Neural cell (in vitro differentiated cells): ENCODE results near the gene RAD51B. TPM values are rescaled to one million over a fixed set of nuclear protein-coding genes. Genes with fewer than 3 reads are reported as not detected.

Experiments
- H2AFZ ChIP-seq: fragments of 200-600, 300-800 bp; sonication (generic), shearing (Covaris generic); 2 replicates; pipeline ENCODE4 v1.6.0; 2014; ENCODE audit warnings: low read depth, mild to moderate bottlenecking, antibody characterized with exemption, low read length, moderate library complexity
- H3F3A ChIP-seq: fragments of 200-600 bp; shearing (Covaris generic); 2 replicates; pipeline ENCODE4 v1.6.1; 2016; ENCODE audit warnings: mild to moderate bottlenecking, moderate library complexity, mixed read lengths, antibody characterized with exemption, low read length; ENCODE audit not compliant: insufficient read depth, poor library complexity, severe bottlenecking
- H3K27ac ChIP-seq: fragments of 200-600, 300-800 bp; sonication (generic), shearing (Covaris generic); 2 replicates; pipeline ENCODE4 v1.5.1; 2014; ENCODE audit warnings: mild to moderate bottlenecking, low read length, moderate library complexity
- H3K27me3 ChIP-seq: fragments of 300-800, 200-600 bp; sonication (generic), shearing (Covaris generic); 2 replicates; pipeline ENCODE4 v1.6.0; 2014; ENCODE audit warnings: mild to moderate bottlenecking, low read depth, low read length, moderate library complexity; ENCODE audit not compliant: insufficient read depth
- H3K36me3 ChIP-seq: fragments of 300-800, 200-600 bp; sonication (generic), shearing (Covaris generic); 2 replicates; pipeline ENCODE4 v1.5.1; 2014; ENCODE audit warnings: mild to moderate bottlenecking, antibody characterized with exemption, low read length, moderate library complexity; ENCODE audit not compliant: insufficient read depth
- H3K4me2 ChIP-seq: fragments of 300-800, 200-600 bp; sonication (generic), shearing (Covaris generic); 2 replicates; pipeline ENCODE4 v1.6.0; 2014; ENCODE audit warnings: mild to moderate bottlenecking, low read length
- H3K4me3 ChIP-seq: fragments of 300-800, 200-600 bp; sonication (generic), shearing (Covaris generic); 2 replicates; pipeline ENCODE4 v1.5.1; 2014; ENCODE audit warnings: mild to moderate bottlenecking, low read length, moderate library complexity
- H3K79me2 ChIP-seq: fragments of 200-600 bp; shearing (Covaris generic); replicated peaks from 2 replicates; pipeline ENCODE4 v1.6.0; 2014; ENCODE audit warnings: mild to moderate bottlenecking, low read length, moderate library complexity; ENCODE audit not compliant: insufficient read depth
- H3K9ac ChIP-seq: fragments of 300-800, 200-600 bp; sonication (generic), shearing (Covaris generic); 2 replicates; pipeline ENCODE4 v1.6.1; 2016; ENCODE audit warnings: mild to moderate bottlenecking, low read length, mixed read lengths
- H3K9me2 ChIP-seq: fragments of 200-600 bp; shearing (Covaris generic); 2 replicates; pipeline ENCODE4 v1.6.1; 2016; ENCODE audit warnings: mild to moderate bottlenecking, low read length, mixed read lengths; ENCODE audit not compliant: insufficient read depth
- H3K9me3 ChIP-seq: fragments of 200-600, 300-800 bp; sonication (generic), shearing (Covaris generic); 2 replicates; pipeline ENCODE4 v1.6.1; 2016; ENCODE audit warnings: mild to moderate bottlenecking, mixed run types, low read length, moderate library complexity, mixed read lengths
- H4K20me1 ChIP-seq: fragments of 200-600 bp; shearing (Covaris generic); 2 replicates; pipeline ENCODE4 v1.6.1; 2016; ENCODE audit warnings: mild to moderate bottlenecking, mixed run types; ENCODE audit not compliant: insufficient read depth
- EP300 ChIP-seq: fragments of 450-650 bp; conservative IDR thresholded peaks from 2 replicates; pipeline ENCODE4 v1.6.1; 2014; ENCODE audit warnings: antibody characterized with exemption, mild to moderate bottlenecking, moderate library complexity; ENCODE audit not compliant: poor library complexity, severe bottlenecking
- EZH2 ChIP-seq: fragments of 200-600, 300-800 bp; shearing (Covaris generic), sonication (generic); IDR thresholded peaks from 2 replicates; pipeline ENCODE4 v1.6.1; 2014; ENCODE audit warnings: antibody characterized with exemption, low read length, borderline replicate concordance, mild to moderate bottlenecking; ENCODE audit not compliant: insufficient read depth, poor library complexity, severe bottlenecking
- MXI1 ChIP-seq: fragments of 450-650 bp; conservative IDR thresholded peaks from 2 replicates; pipeline ENCODE4 v1.6.1; 2014; ENCODE audit warnings: antibody characterized with exemption, mild to moderate bottlenecking; ENCODE audit not compliant: poor library complexity, severe bottlenecking
- POLR2AphosphoS5 ChIP-seq: IDR thresholded peaks from 2 replicates; pipeline ENCODE4 v1.6.1; 2012
- RAD21 ChIP-seq: fragments of 450-650 bp; conservative IDR thresholded peaks from 2 replicates; pipeline ENCODE4 v1.6.1; 2014; ENCODE audit warnings: antibody characterized with exemption, mild to moderate bottlenecking, moderate library complexity
- REST ChIP-seq: IDR thresholded peaks from 2 replicates; pipeline ENCODE4 v1.6.1; 2012; ENCODE audit warnings: borderline replicate concordance
- SMC3 ChIP-seq: fragments of 450-650 bp; conservative IDR thresholded peaks from 2 replicates; pipeline ENCODE4 v1.6.1; 2014; ENCODE audit warnings: antibody characterized with exemption, mild to moderate bottlenecking, moderate library complexity; ENCODE audit not compliant: poor library complexity
- TAF1 ChIP-seq: IDR thresholded peaks from 2 replicates; pipeline ENCODE4 v1.6.1; 2012; ENCODE audit warnings: low read depth
- polyA plus RNA-seq: library from polyadenylated mRNA; depleted of rRNA; stranded (reverse); fragments of >200 nt; gene quantifications from 2 replicates; pipeline ENCODE4 v1.2.3, GENCODE V29; 2014
- TF ChIP-seq, protein P1 (sequence below): fragments of 450-650 bp; IDR thresholded peaks from 2 replicates; pipeline ENCODE4 v1.5.1; 2014; ENCODE audit warnings: antibody characterized with exemption, mild to moderate bottlenecking, moderate library complexity; ENCODE audit not compliant: poor library complexity, severe bottlenecking

Gene RAD51B
- polyA plus RNA-seq, 1 donor from 2014 or later: 3.1 TPM

DNA sequence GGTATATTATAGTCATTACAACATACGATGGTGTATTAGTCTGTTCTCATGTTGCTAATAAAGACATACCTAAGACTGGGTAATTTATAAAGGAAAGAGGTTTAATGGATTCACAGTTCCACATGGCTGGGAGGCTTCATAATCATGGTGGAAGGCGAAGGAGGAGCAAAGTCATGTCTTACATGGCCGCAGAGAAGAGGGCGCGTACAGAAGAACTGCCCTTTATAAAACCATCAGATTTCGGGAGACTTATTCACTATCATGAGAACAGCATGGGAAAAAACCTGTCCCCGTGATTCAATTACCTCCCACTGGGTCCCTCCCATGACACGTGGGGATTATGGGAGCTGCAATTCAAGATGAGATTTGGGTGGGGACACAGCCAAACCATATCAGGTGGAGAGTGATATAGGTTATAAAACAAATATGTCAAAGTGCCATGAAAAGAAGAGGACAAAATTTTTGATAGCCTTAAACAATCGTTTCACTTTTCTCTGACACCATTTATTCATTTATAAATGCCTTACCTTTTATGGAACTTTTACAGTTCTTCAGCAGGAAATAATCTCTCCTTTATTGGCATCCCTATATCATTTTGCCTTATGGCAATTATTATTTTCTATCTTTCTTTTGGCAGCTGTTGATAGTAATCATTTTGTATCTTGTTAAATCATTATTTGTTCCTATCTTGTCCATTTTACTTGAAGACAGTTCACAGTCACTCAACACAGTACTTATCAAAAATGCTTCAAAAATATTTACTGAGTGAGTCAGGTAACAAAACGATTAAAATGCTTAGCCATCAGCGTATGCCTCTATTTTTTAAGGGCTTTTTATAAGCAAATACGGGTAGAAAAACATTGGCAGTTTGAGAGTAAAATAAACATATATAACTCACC is 196.0 kb downstream of the RAD51B start:
- H3K4me3 ChIP-seq: no peak overlapping the region
- H2AFZ ChIP-seq: no peak overlapping the region
- no peak overlapping the region for H3K9ac ChIP-seq
- no peaks in the 10 kb centered on the region for H3K79me2 ChIP-seq
- no peak overlapping the region for H3K4me2 ChIP-seq
- no peaks in the 10 kb centered on the region for H3K9me3 ChIP-seq
- no peaks in the 10 kb centered on the region for H3K9me2 ChIP-seq
- no peak for TF ChIP-seq RAD21
- no peak for TF ChIP-seq SMC3
- TF ChIP-seq MXI1: no peak
- no peak for TF ChIP-seq POLR2AphosphoS5
- no peak for TF ChIP-seq TAF1
- TF ChIP-seq EZH2: no peak
- TF ChIP-seq, protein P1, sequence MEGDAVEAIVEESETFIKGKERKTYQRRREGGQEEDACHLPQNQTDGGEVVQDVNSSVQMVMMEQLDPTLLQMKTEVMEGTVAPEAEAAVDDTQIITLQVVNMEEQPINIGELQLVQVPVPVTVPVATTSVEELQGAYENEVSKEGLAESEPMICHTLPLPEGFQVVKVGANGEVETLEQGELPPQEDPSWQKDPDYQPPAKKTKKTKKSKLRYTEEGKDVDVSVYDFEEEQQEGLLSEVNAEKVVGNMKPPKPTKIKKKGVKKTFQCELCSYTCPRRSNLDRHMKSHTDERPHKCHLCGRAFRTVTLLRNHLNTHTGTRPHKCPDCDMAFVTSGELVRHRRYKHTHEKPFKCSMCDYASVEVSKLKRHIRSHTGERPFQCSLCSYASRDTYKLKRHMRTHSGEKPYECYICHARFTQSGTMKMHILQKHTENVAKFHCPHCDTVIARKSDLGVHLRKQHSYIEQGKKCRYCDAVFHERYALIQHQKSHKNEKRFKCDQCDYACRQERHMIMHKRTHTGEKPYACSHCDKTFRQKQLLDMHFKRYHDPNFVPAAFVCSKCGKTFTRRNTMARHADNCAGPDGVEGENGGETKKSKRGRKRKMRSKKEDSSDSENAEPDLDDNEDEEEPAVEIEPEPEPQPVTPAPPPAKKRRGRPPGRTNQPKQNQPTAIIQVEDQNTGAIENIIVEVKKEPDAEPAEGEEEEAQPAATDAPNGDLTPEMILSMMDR: no peak
- TF ChIP-seq REST: no peak
- TF ChIP-seq EP300: no peak
- no peaks in the 10 kb centered on the region for H3K27me3 ChIP-seq
- no peak overlapping the region for H3K27ac ChIP-seq
- no peaks in the 10 kb centered on the region for H3K36me3 ChIP-seq
- H4K20me1 ChIP-seq: no peaks in the 10 kb centered on the region
- no peaks in the 10 kb centered on the region for H3F3A ChIP-seq

DNA sequence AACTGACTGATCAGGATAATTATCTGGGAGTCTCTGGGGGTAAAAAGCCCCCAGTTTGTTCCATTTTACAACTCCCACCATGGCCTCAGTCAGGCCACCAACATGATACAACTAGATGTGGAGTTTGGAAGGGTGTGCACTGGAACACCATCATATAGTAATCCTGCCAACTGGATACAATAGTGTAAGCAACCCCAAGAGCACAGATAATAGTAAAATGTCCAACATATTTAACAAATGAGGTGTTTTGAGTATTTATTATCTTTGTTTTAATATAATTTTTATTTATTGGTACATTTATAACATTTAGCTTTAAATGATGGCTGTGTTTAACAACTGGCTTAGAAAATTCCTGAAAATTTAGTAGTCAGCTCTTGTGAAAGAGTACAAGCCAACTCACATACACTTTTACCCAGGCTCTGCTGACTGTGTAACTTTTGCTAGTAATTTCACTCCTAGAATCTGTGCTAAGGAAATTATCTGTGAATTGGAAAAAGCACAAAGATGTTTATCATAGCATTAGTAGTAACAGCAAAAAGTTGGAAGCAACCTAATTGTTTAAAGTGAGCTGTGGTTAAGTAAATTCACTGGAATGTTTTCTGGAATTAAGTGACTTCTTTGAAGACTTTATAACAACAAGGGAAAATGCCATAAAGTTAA is 196.8 kb downstream of the RAD51B start:
- H3K4me3 ChIP-seq: no peak overlapping the region
- no peak overlapping the region for H3K9ac ChIP-seq
- no peak overlapping the region for H3K27ac ChIP-seq
- no peaks in the 10 kb centered on the region for H3K79me2 ChIP-seq
- H3K9me2 ChIP-seq: no peaks in the 10 kb centered on the region
- no peak overlapping the region for H2AFZ ChIP-seq
- no peak overlapping the region for H3K4me2 ChIP-seq
- H3K9me3 ChIP-seq: no peaks in the 10 kb centered on the region
- no peaks in the 10 kb centered on the region for H4K20me1 ChIP-seq
- no peaks in the 10 kb centered on the region for H3K27me3 ChIP-seq
- H3K36me3 ChIP-seq: no peaks in the 10 kb centered on the region
- TF ChIP-seq EP300: no peak
- TF ChIP-seq RAD21: no peak
- TF ChIP-seq SMC3: no peak
- TF ChIP-seq EZH2: no peak
- no peak for TF ChIP-seq REST
- no peak for TF ChIP-seq TAF1
- TF ChIP-seq, protein P1: no peak
- no peak for TF ChIP-seq MXI1
- no peak for TF ChIP-seq POLR2AphosphoS5
- no peaks in the 10 kb centered on the region for H3F3A ChIP-seq
